ENCODE results near the gene MYMK.

Gene MYMK

GRCh38 chr9:133468777-133469421, 55.9 kb downstream of the MYMK start:
- ATAC-seq = no peak; the same call in 2 of the 3 replicates
- no peak for TF ChIP-seq TSHZ2 (CRISPR knock-in tag; IDR thresholded peaks at IDR 0.05)
- no peak for TF ChIP-seq ZNF70 (CRISPR knock-in tag; IDR thresholded peaks at IDR 0.05)
- no peak for TF ChIP-seq GLIS3 (CRISPR knock-in tag; IDR thresholded peaks at IDR 0.05)
- no peak for TF ChIP-seq ZC3H10 (CRISPR knock-in tag; IDR thresholded peaks at IDR 0.05)
- TF ChIP-seq ISL1 (CRISPR knock-in tag; IDR thresholded peaks at IDR 0.05) = no peak
- no peak for TF ChIP-seq PATZ1 (CRISPR knock-in tag; IDR thresholded peaks at IDR 0.05; ENCODE audit: borderline replicate concordance)
- TF ChIP-seq SNAI2 (CRISPR knock-in tag; IDR thresholded peaks at IDR 0.05) = no peak
- no peak for TF ChIP-seq CSRNP3 (CRISPR knock-in tag; IDR thresholded peaks at IDR 0.05)
- TF ChIP-seq OSR1 (CRISPR knock-in tag; IDR thresholded peaks at IDR 0.05) = no peak
- TF ChIP-seq BACH2 (CRISPR knock-in tag; IDR thresholded peaks at IDR 0.05; ENCODE audit: borderline replicate concordance) = no peak
- no peak for TF ChIP-seq ESRRG (CRISPR knock-in tag; IDR thresholded peaks at IDR 0.05)
- no peak for TF ChIP-seq ZFP3 (CRISPR knock-in tag; IDR thresholded peaks at IDR 0.05)
- no peak for TF ChIP-seq ZNF8 (CRISPR knock-in tag; IDR thresholded peaks at IDR 0.05)

- TF ChIP-seq CSDC2 (CRISPR knock-in tag; IDR thresholded peaks at IDR 0.05) = no peak
- TF ChIP-seq RARB (CRISPR knock-in tag; IDR thresholded peaks at IDR 0.05) = no peak
- TF ChIP-seq TOX (CRISPR knock-in tag; IDR thresholded peaks at IDR 0.05; ENCODE audit: borderline replicate concordance) = no peak
- no peak for TF ChIP-seq BACH2 (CRISPR knock-in tag; IDR thresholded peaks at IDR 0.05; ENCODE audit: borderline replicate concordance)
- TF ChIP-seq ZFP30 (CRISPR knock-in tag; IDR thresholded peaks at IDR 0.05) = no peak
- no peak for TF ChIP-seq OSR1 (CRISPR knock-in tag; IDR thresholded peaks at IDR 0.05)
- no peak for TF ChIP-seq CSRNP3 (CRISPR knock-in tag; IDR thresholded peaks at IDR 0.05)
- TF ChIP-seq POU6F1 (CRISPR knock-in tag; IDR thresholded peaks at IDR 0.05; ENCODE audit: borderline replicate concordance, low read depth) = no peak
- no peak for TF ChIP-seq ISL1 (CRISPR knock-in tag; IDR thresholded peaks at IDR 0.05)
- no peak for TF ChIP-seq ZNF8 (CRISPR knock-in tag; IDR thresholded peaks at IDR 0.05)
- no peak for TF ChIP-seq TSHZ2 (CRISPR knock-in tag; IDR thresholded peaks at IDR 0.05)
- no peak for TF ChIP-seq TCF4 (CRISPR knock-in tag; IDR thresholded peaks at IDR 0.05; ENCODE audit: borderline replicate concordance)
- TF ChIP-seq GLIS3 (CRISPR knock-in tag; IDR thresholded peaks at IDR 0.05) = no peak
- TF ChIP-seq SNAI2 (CRISPR knock-in tag; IDR thresholded peaks at IDR 0.05) = no peak
- TF ChIP-seq ESRRG (CRISPR knock-in tag; IDR thresholded peaks at IDR 0.05) = no peak
- TF ChIP-seq ZNF70 (CRISPR knock-in tag; IDR thresholded peaks at IDR 0.05) = no peak
- TF ChIP-seq CREB5 (CRISPR knock-in tag; IDR thresholded peaks at IDR 0.05; ENCODE audit: low read depth) = no peak
- TF ChIP-seq ZC3H10 (CRISPR knock-in tag; IDR thresholded peaks at IDR 0.05) = no peak
- ATAC-seq = no peak; the same call in 2 of the 3 replicates
These were observed 56.4 kb downstream of the MYMK start for GRCh38 chr9:133468374-133468773.

Measured in SK-N-SH treated with all-trans-retinoic acid at 6 μM for 48 hours (cell line).